HG03196 (cell line): ENCODE results near the gene CNTNAP2.

Source experiments
- ATAC-seq: cut with Tn5 transposase; IDR thresholded peaks from one replicate; pipeline ENCODE4 v1.9.1; 2021; ENCODE audit not compliant: unreplicated experiment

Gene CNTNAP2

GRCh38 chr7:147513451-147513850 is 1396.8 kb downstream of the CNTNAP2 start:
- ATAC-seq = no peak

- ATAC-seq = no peak
These were observed 1399.8 kb downstream of the CNTNAP2 start for GRCh38 chr7:147516391-147516790.

- ATAC-seq = no peak
These were observed 1402.5 kb downstream of the CNTNAP2 start for GRCh38 chr7:147519062-147519461.

- no peak for ATAC-seq
These were observed 1406.5 kb downstream of the CNTNAP2 start for GRCh38 chr7:147523056-147523455.

- no peak for ATAC-seq
These were observed 1408.2 kb downstream of the CNTNAP2 start for GRCh38 chr7:147524726-147525250.

- no peak for ATAC-seq
These were observed 1408.7 kb downstream of the CNTNAP2 start for GRCh38 chr7:147525325-147525724.

- no peak for ATAC-seq
These were observed 1419.1 kb downstream of the CNTNAP2 start for GRCh38 chr7:147535701-147536111.

GRCh38 chr7:147539685-147540084 is 1423.1 kb downstream of the CNTNAP2 start:
- no peak for ATAC-seq

- no peak for ATAC-seq
These were observed 1424.1 kb downstream of the CNTNAP2 start for GRCh38 chr7:147540743-147541142.

- no peak for ATAC-seq
These were observed 1424.7 kb downstream of the CNTNAP2 start for GRCh38 chr7:147541261-147541660.

GRCh38 chr7:147547252-147547897 is 1430.8 kb downstream of the CNTNAP2 start:
- ATAC-seq = no peak

- ATAC-seq = no peak
These were observed 1439.7 kb downstream of the CNTNAP2 start for GRCh38 chr7:147556317-147556716.

- no peak for ATAC-seq
These were observed 1447.1 kb downstream of the CNTNAP2 start for GRCh38 chr7:147563669-147564068.

GRCh38 chr7:147564786-147565476 is 1448.3 kb downstream of the CNTNAP2 start:
- no peak for ATAC-seq

GRCh38 chr7:147567043-147567442 is 1450.4 kb downstream of the CNTNAP2 start:
- no peak for ATAC-seq

GRCh38 chr7:147569116-147569913 is 1452.7 kb downstream of the CNTNAP2 start:
- no peak for ATAC-seq

- no peak for ATAC-seq
These were observed 1453.8 kb downstream of the CNTNAP2 start for GRCh38 chr7:147570390-147570789.

GRCh38 chr7:147571436-147572185 is 1455.0 kb downstream of the CNTNAP2 start:
- no peak for ATAC-seq

- no peak for ATAC-seq
These were observed 1461.6 kb downstream of the CNTNAP2 start for GRCh38 chr7:147578196-147578595.

GRCh38 chr7:147579148-147579547 is 1462.5 kb downstream of the CNTNAP2 start:
- ATAC-seq = no peak

- no peak for ATAC-seq
These were observed 1468.2 kb downstream of the CNTNAP2 start for GRCh38 chr7:147584771-147585193.
